ENCODE measurements around the gene ARID1B. TPM values are rescaled to one million over a fixed set of nuclear protein-coding genes. Genes with fewer than 3 reads are reported as not detected.

The ARID1B gene
- total RNA-seq, 1 donor from 2014 or later: 248 TPM

- ATAC-seq (ENCODE audit: low read depth) (no peak), DNase-seq (no peak)
- Mint-ChIP-seq H3K27ac (peak overlapping the region; percentile 3), H3K4me1 (peaks cover 89% of the 10 kb centered on the region), H3K36me3 (ENCODE audit: low read depth) (peaks cover 15% of the 10 kb centered on the region), H3K27me3 (no peaks in the 10 kb centered on the region), H3K4me3 (peak overlapping the region; percentile 24), H3K9me3 (no peaks in the 10 kb centered on the region)
- TF ChIP-seq CTCF (IDR thresholded peaks at IDR 0.05): no peak
- intact Hi-C loops (cut with micrococcal nuclease): no loop called here
- POLR2A ChIA-PET: interaction anchor here (0.7 to 0.9 kb wide), 2 partner anchors 26 to 150 kb away, joined by 4 read pairs; no protein-coding TSS in a partner anchor
- CTCF ChIA-PET: no interaction called here
Observed at GRCh38 chr6:156822747-156823206, 45.6 kb downstream of the ARID1B start.

GRCh38 chr6:156824142-156824541 is 47.0 kb downstream of the ARID1B start:
- no peak for TF ChIP-seq CTCF (IDR thresholded peaks at IDR 0.05)
- Mint-ChIP-seq H3K36me3 (ENCODE audit: low read depth) (peaks cover 17% of the 10 kb centered on the region), H3K4me1 (peaks cover 91% of the 10 kb centered on the region), H3K4me3 (peak overlapping the region; percentile 42), H3K27me3 (no peaks in the 10 kb centered on the region), H3K27ac (peak overlapping the region; percentile 36), H3K9me3 (no peaks in the 10 kb centered on the region)
- DNase-seq (no peak), ATAC-seq (ENCODE audit: low read depth) (no peak)
- intact Hi-C loops (cut with micrococcal nuclease): loop anchor here (2.0 kb wide), 2 partner anchors 13 to 17 kb away; no protein-coding TSS in a partner anchor
- CTCF ChIA-PET: no interaction called here
- POLR2A ChIA-PET: no interaction called here

GRCh38 chr6:156825475-156825874 is 48.3 kb downstream of the ARID1B start:
- no peak for ATAC-seq (ENCODE audit: low read depth)
- DNase-seq: no peak
- Mint-ChIP-seq H3K27ac (peak overlapping the region; percentile 46), H3K9me3 (no peaks in the 10 kb centered on the region), H3K4me3 (no peak overlapping the region), H3K27me3 (no peaks in the 10 kb centered on the region), H3K36me3 (ENCODE audit: low read depth) (peaks cover 29% of the 10 kb centered on the region), H3K4me1 (peaks cover 87% of the 10 kb centered on the region)
- TF ChIP-seq CTCF (IDR thresholded peaks at IDR 0.05): no peak
- ChIA-PET CTCF (no interaction called here), POLR2A (no interaction called here)
- intact Hi-C loops (cut with micrococcal nuclease): loop anchor here (2.0 kb wide), 2 partner anchors 15 kb away; no protein-coding TSS in a partner anchor

GRCh38 chr6:156826290-156826955 is 49.2 kb downstream of the ARID1B start:
- Mint-ChIP-seq H3K4me3 (no peak overlapping the region), H3K27me3 (no peaks in the 10 kb centered on the region)

More at GRCh38 chr6:156826290-156826955, 49.2 kb downstream of the ARID1B start:
- Mint-ChIP-seq H3K27ac (peak overlapping the region; percentile 32), H3K9me3 (no peaks in the 10 kb centered on the region), H3K36me3 (ENCODE audit: low read depth) (peaks cover 37% of the 10 kb centered on the region), H3K4me1 (peaks cover 88% of the 10 kb centered on the region)
- DNase-seq (no peak), ATAC-seq (ENCODE audit: low read depth) (no peak)
- no peak for TF ChIP-seq CTCF (IDR thresholded peaks at IDR 0.05)
- intact Hi-C loops (cut with micrococcal nuclease): no loop called here
- ChIA-PET CTCF (no interaction called here), POLR2A (no interaction called here)
